ENCODE measurements around the gene HSPB7.

Gene HSPB7

GRCh38 chr1:16015491-16015890, 2.4 kb downstream of the HSPB7 start:
- TF ChIP-seq CTCF (IDR thresholded peaks at IDR 0.05), result no peak

GRCh38 chr1:16014509-16015482, 3.0 kb downstream of the HSPB7 start:
- no peak for TF ChIP-seq CTCF (IDR thresholded peaks at IDR 0.05)

- TF ChIP-seq CTCF (IDR thresholded peaks at IDR 0.05), result no peak
Measured at GRCh38 chr1:16013908-16014258, 4.0 kb downstream of the HSPB7 start.

- TF ChIP-seq CTCF (IDR thresholded peaks at IDR 0.05), result no peak
Measured at GRCh38 chr1:16013220-16013907, 4.5 kb downstream of the HSPB7 start.

- no peak for TF ChIP-seq CTCF (IDR thresholded peaks at IDR 0.05)
Measured at GRCh38 chr1:16012590-16013219, 5.1 kb downstream of the HSPB7 start.

- TF ChIP-seq CTCF (IDR thresholded peaks at IDR 0.05), result no peak
Measured at GRCh38 chr1:16011936-16012589, 5.8 kb downstream of the HSPB7 start.

- no peak for TF ChIP-seq CTCF (IDR thresholded peaks at IDR 0.05)
Measured at GRCh38 chr1:16010837-16011236, 7.0 kb downstream of the HSPB7 start.
